GM13977 (cell line): ENCODE data around the gene PLEKHS1.
"Not testable (repeated sequence)": the region's sequence is repeated elsewhere in the genome, so short reads cannot be mapped to it uniquely, and the experiment has no call there.

Experiments
- DNase-seq: peaks from one replicate; pipeline ENCODE4 v3.0.0; 2012; ENCODE audit warnings: low spot score
- CTCF ChIP-seq: IDR thresholded peaks from 2 replicates; pipeline ENCODE4 v1.5.1; 2012; ENCODE audit warnings: mild to moderate bottlenecking, control low read depth; ENCODE audit not compliant: insufficient read depth; ENCODE audit errors: extremely low read depth, missing control alignments
- in situ Hi-C: fragments of 300-500 bp; cut with MboI; formaldehyde crosslinking; loops from one replicate; pipeline ENCODE4 v1.12.0; 2022; ENCODE audit warnings: low sequenced_read_pairs, low pct_unique_long_range_greater_than_20kb, mixed read lengths, inconsistent platforms; ENCODE audit not compliant: unreplicated experiment

The PLEKHS1 gene

GRCh38 chr10:113801569-113801968 lies 50.1 kb downstream of the PLEKHS1 start:
- TF ChIP-seq CTCF, result no peak
- in situ Hi-C loops, result no loop called here
- DNase-seq, result no peak

GRCh38 chr10:113802997-113803396 lies 51.5 kb downstream of the PLEKHS1 start:
- in situ Hi-C loops, result no loop called here
- no peak for DNase-seq
- TF ChIP-seq CTCF, result no peak

- no peak for TF ChIP-seq CTCF
- no peak for DNase-seq
- in situ Hi-C loops, result loop anchor here (5.0 kb wide), 1 partner anchor 291 kb away; no protein-coding TSS in a partner anchor
Observed at GRCh38 chr10:113806503-113806902, 55.0 kb downstream of the PLEKHS1 start.

- in situ Hi-C loops, result loop anchor here (5.0 kb wide), 1 partner anchor 289 kb away; no protein-coding TSS in a partner anchor
- peak; percentile 19 for DNase-seq
- TF ChIP-seq CTCF, result no peak
Observed at GRCh38 chr10:113808168-113808567, 56.7 kb downstream of the PLEKHS1 start.

GRCh38 chr10:113814700-113815099 lies 63.2 kb downstream of the PLEKHS1 start:
- in situ Hi-C loops, DNase-seq: not testable (repeated sequence)

GRCh38 chr10:113819989-113820388 lies 68.5 kb downstream of the PLEKHS1 start:
- no peak for TF ChIP-seq CTCF
- in situ Hi-C loops, result no loop called here
- DNase-seq, result no peak

- DNase-seq, result no peak
- peak; percentile 17 for TF ChIP-seq CTCF
- in situ Hi-C loops, result no loop called here
Observed at GRCh38 chr10:113820507-113820906, 69.0 kb downstream of the PLEKHS1 start.

- in situ Hi-C loops, DNase-seq: not testable (repeated sequence)
Observed at GRCh38 chr10:113821306-113821705, 69.8 kb downstream of the PLEKHS1 start.
